Neural cell (in vitro differentiated cells): Measurements from ENCODE around the gene RERE. TPM values are rescaled to one million over a fixed set of nuclear protein-coding genes. Genes with fewer than 3 reads are reported as not detected.
"Not testable (repeated sequence)": the region's sequence is repeated elsewhere in the genome, so short reads cannot be mapped to it uniquely, and the experiment has no call there.

Experiments
- H2AFZ ChIP-seq: fragments of 200-600, 300-800 bp; sonication (generic), shearing (Covaris generic); 2 replicates; pipeline ENCODE4 v1.6.0; 2014; ENCODE audit warnings: low read depth, mild to moderate bottlenecking, antibody characterized with exemption, low read length, moderate library complexity
- H3F3A ChIP-seq: fragments of 200-600 bp; shearing (Covaris generic); 2 replicates; pipeline ENCODE4 v1.6.1; 2016; ENCODE audit warnings: mild to moderate bottlenecking, moderate library complexity, mixed read lengths, antibody characterized with exemption, low read length; ENCODE audit not compliant: insufficient read depth, poor library complexity, severe bottlenecking
- H3K27ac ChIP-seq: fragments of 200-600, 300-800 bp; sonication (generic), shearing (Covaris generic); 2 replicates; pipeline ENCODE4 v1.5.1; 2014; ENCODE audit warnings: mild to moderate bottlenecking, low read length, moderate library complexity
- H3K27me3 ChIP-seq: fragments of 300-800, 200-600 bp; sonication (generic), shearing (Covaris generic); 2 replicates; pipeline ENCODE4 v1.6.0; 2014; ENCODE audit warnings: mild to moderate bottlenecking, low read depth, low read length, moderate library complexity; ENCODE audit not compliant: insufficient read depth
- H3K36me3 ChIP-seq: fragments of 300-800, 200-600 bp; sonication (generic), shearing (Covaris generic); 2 replicates; pipeline ENCODE4 v1.5.1; 2014; ENCODE audit warnings: mild to moderate bottlenecking, antibody characterized with exemption, low read length, moderate library complexity; ENCODE audit not compliant: insufficient read depth
- H3K4me2 ChIP-seq: fragments of 300-800, 200-600 bp; sonication (generic), shearing (Covaris generic); 2 replicates; pipeline ENCODE4 v1.6.0; 2014; ENCODE audit warnings: mild to moderate bottlenecking, low read length
- H3K4me3 ChIP-seq: fragments of 300-800, 200-600 bp; sonication (generic), shearing (Covaris generic); 2 replicates; pipeline ENCODE4 v1.5.1; 2014; ENCODE audit warnings: mild to moderate bottlenecking, low read length, moderate library complexity
- H3K79me2 ChIP-seq: fragments of 200-600 bp; shearing (Covaris generic); replicated peaks from 2 replicates; pipeline ENCODE4 v1.6.0; 2014; ENCODE audit warnings: mild to moderate bottlenecking, low read length, moderate library complexity; ENCODE audit not compliant: insufficient read depth
- H3K9ac ChIP-seq: fragments of 300-800, 200-600 bp; sonication (generic), shearing (Covaris generic); 2 replicates; pipeline ENCODE4 v1.6.1; 2016; ENCODE audit warnings: mild to moderate bottlenecking, low read length, mixed read lengths
- H3K9me2 ChIP-seq: fragments of 200-600 bp; shearing (Covaris generic); 2 replicates; pipeline ENCODE4 v1.6.1; 2016; ENCODE audit warnings: mild to moderate bottlenecking, low read length, mixed read lengths; ENCODE audit not compliant: insufficient read depth
- H3K9me3 ChIP-seq: fragments of 200-600, 300-800 bp; sonication (generic), shearing (Covaris generic); 2 replicates; pipeline ENCODE4 v1.6.1; 2016; ENCODE audit warnings: mild to moderate bottlenecking, mixed run types, low read length, moderate library complexity, mixed read lengths
- H4K20me1 ChIP-seq: fragments of 200-600 bp; shearing (Covaris generic); 2 replicates; pipeline ENCODE4 v1.6.1; 2016; ENCODE audit warnings: mild to moderate bottlenecking, mixed run types; ENCODE audit not compliant: insufficient read depth
- EP300 ChIP-seq: fragments of 450-650 bp; conservative IDR thresholded peaks from 2 replicates; pipeline ENCODE4 v1.6.1; 2014; ENCODE audit warnings: antibody characterized with exemption, mild to moderate bottlenecking, moderate library complexity; ENCODE audit not compliant: poor library complexity, severe bottlenecking
- EZH2 ChIP-seq: fragments of 200-600, 300-800 bp; shearing (Covaris generic), sonication (generic); IDR thresholded peaks from 2 replicates; pipeline ENCODE4 v1.6.1; 2014; ENCODE audit warnings: antibody characterized with exemption, low read length, borderline replicate concordance, mild to moderate bottlenecking; ENCODE audit not compliant: insufficient read depth, poor library complexity, severe bottlenecking
- MXI1 ChIP-seq: fragments of 450-650 bp; conservative IDR thresholded peaks from 2 replicates; pipeline ENCODE4 v1.6.1; 2014; ENCODE audit warnings: antibody characterized with exemption, mild to moderate bottlenecking; ENCODE audit not compliant: poor library complexity, severe bottlenecking
- POLR2AphosphoS5 ChIP-seq: IDR thresholded peaks from 2 replicates; pipeline ENCODE4 v1.6.1; 2012
- RAD21 ChIP-seq: fragments of 450-650 bp; conservative IDR thresholded peaks from 2 replicates; pipeline ENCODE4 v1.6.1; 2014; ENCODE audit warnings: antibody characterized with exemption, mild to moderate bottlenecking, moderate library complexity
- SMC3 ChIP-seq: fragments of 450-650 bp; conservative IDR thresholded peaks from 2 replicates; pipeline ENCODE4 v1.6.1; 2014; ENCODE audit warnings: antibody characterized with exemption, mild to moderate bottlenecking, moderate library complexity; ENCODE audit not compliant: poor library complexity
- TAF1 ChIP-seq: IDR thresholded peaks from 2 replicates; pipeline ENCODE4 v1.6.1; 2012; ENCODE audit warnings: low read depth
- polyA plus RNA-seq: library from polyadenylated mRNA; depleted of rRNA; stranded (reverse); fragments of >200 nt; gene quantifications from 2 replicates; pipeline ENCODE4 v1.2.3, GENCODE V29; 2014
- TF ChIP-seq, protein P1 (sequence below): fragments of 450-650 bp; IDR thresholded peaks from 2 replicates; pipeline ENCODE4 v1.5.1; 2014; ENCODE audit warnings: antibody characterized with exemption, mild to moderate bottlenecking, moderate library complexity; ENCODE audit not compliant: poor library complexity, severe bottlenecking
- TF ChIP-seq, protein P2 (sequence below): IDR thresholded peaks from 2 replicates; pipeline ENCODE4 v1.6.1; 2012; ENCODE audit warnings: borderline replicate concordance

RERE gene
- polyA plus RNA-seq, 1 donor from 2014 or later, result 21.0 TPM

DNA sequence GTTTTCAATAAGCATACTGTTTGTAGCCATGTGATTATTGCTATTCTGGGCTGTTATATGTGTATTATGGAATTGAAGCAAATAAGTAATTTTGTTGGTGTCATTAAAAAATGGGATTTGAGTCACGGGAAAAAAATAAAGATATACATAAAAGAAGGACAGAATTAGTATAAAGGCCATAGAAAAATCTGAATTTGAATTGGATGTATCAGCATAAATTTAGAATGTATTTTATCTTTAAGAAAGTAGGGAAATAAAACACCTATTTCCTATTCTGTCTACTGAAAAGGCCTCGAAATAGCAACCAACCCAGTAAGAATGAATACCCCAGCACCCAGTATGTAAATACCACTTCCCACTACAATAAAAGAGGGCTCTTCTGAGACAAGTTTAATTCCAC lies 313.6 kb downstream of the RERE start:
- Histone ChIP-seq H3K9ac (no peak overlapping the region), H3K4me2 (no peak overlapping the region), H3K9me2 (no peaks in the 10 kb centered on the region), H3K79me2 (no peaks in the 10 kb centered on the region), H3K27ac (no peak overlapping the region), H4K20me1 (no peaks in the 10 kb centered on the region), H3K9me3 (no peaks in the 10 kb centered on the region), H3F3A (no peaks in the 10 kb centered on the region), H3K27me3 (no peaks in the 10 kb centered on the region), H3K36me3 (no peaks in the 10 kb centered on the region), H2AFZ (no peak overlapping the region), H3K4me3 (no peak overlapping the region)
- TF ChIP-seq SMC3 (no peak), RAD21 (no peak), POLR2AphosphoS5 (no peak), MXI1 (no peak), TAF1 (no peak), EZH2 (no peak), EP300 (no peak)
- TF ChIP-seq, protein P1, sequence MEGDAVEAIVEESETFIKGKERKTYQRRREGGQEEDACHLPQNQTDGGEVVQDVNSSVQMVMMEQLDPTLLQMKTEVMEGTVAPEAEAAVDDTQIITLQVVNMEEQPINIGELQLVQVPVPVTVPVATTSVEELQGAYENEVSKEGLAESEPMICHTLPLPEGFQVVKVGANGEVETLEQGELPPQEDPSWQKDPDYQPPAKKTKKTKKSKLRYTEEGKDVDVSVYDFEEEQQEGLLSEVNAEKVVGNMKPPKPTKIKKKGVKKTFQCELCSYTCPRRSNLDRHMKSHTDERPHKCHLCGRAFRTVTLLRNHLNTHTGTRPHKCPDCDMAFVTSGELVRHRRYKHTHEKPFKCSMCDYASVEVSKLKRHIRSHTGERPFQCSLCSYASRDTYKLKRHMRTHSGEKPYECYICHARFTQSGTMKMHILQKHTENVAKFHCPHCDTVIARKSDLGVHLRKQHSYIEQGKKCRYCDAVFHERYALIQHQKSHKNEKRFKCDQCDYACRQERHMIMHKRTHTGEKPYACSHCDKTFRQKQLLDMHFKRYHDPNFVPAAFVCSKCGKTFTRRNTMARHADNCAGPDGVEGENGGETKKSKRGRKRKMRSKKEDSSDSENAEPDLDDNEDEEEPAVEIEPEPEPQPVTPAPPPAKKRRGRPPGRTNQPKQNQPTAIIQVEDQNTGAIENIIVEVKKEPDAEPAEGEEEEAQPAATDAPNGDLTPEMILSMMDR, result no peak
- TF ChIP-seq, protein P2, sequence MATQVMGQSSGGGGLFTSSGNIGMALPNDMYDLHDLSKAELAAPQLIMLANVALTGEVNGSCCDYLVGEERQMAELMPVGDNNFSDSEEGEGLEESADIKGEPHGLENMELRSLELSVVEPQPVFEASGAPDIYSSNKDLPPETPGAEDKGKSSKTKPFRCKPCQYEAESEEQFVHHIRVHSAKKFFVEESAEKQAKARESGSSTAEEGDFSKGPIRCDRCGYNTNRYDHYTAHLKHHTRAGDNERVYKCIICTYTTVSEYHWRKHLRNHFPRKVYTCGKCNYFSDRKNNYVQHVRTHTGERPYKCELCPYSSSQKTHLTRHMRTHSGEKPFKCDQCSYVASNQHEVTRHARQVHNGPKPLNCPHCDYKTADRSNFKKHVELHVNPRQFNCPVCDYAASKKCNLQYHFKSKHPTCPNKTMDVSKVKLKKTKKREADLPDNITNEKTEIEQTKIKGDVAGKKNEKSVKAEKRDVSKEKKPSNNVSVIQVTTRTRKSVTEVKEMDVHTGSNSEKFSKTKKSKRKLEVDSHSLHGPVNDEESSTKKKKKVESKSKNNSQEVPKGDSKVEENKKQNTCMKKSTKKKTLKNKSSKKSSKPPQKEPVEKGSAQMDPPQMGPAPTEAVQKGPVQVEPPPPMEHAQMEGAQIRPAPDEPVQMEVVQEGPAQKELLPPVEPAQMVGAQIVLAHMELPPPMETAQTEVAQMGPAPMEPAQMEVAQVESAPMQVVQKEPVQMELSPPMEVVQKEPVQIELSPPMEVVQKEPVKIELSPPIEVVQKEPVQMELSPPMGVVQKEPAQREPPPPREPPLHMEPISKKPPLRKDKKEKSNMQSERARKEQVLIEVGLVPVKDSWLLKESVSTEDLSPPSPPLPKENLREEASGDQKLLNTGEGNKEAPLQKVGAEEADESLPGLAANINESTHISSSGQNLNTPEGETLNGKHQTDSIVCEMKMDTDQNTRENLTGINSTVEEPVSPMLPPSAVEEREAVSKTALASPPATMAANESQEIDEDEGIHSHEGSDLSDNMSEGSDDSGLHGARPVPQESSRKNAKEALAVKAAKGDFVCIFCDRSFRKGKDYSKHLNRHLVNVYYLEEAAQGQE, result no peak

DNA sequence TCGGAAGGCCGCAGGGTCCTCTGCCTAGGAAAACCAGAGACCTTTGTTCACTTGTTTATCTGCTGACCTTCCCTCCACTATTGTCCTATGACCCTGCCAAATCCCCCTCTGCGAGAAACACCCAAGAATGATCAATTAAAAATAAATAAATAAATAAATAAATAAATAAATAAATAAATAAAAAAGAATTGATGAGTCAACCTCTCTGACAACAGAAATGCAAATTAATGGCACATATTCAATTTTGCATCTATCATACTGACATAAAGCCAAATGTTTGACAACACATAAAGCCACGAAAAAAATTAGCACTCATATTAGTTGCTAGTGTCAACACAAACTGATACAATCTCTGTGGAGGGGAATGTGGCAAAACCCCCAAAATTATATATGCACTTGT lies 314.5 kb downstream of the RERE start:
- H3K36me3 ChIP-seq, result not testable (repeated sequence)

DNA sequence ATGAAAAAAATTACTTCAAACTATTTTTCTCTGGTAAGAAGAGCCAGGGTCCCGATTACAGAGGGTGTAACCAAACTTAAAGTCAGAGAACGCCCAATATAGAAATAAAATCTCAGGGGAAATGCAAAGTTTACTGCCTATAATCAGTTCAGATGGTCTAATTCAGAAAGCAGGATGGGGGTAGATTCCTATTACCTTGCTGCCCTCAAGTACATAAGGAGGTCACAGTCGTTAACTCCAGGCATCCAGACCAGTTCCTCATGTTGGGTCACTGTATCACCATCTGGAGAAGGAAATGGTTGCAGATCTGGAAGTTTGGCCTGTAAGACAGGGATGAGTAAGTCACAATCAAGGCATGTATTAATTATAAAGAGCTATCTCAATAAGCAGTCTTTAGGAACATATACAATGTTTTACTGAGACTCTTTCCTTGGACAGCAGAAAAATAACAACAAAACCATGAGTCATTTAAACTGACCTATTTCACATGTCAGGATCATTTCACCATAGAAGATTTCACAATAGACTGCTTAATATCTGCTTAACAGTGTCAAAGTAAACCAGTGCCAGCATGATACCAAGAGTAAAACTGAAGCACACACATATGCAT lies 320.1 kb downstream of the RERE start:
- no peaks in the 10 kb centered on the region for H3K9me3 ChIP-seq
- no peak overlapping the region for H2AFZ ChIP-seq
- no peaks in the 10 kb centered on the region for H4K20me1 ChIP-seq
- no peak overlapping the region for H3K27ac ChIP-seq
- no peaks in the 10 kb centered on the region for H3F3A ChIP-seq
- peaks cover 7% of the 10 kb centered on the region for H3K79me2 ChIP-seq
- no peaks in the 10 kb centered on the region for H3K9me2 ChIP-seq
- H3K36me3 ChIP-seq, result no peaks in the 10 kb centered on the region
- no peak overlapping the region for H3K4me2 ChIP-seq
- TF ChIP-seq EZH2 (no peak), MXI1 (no peak), EP300 (no peak), RAD21 (no peak), SMC3 (no peak), TAF1 (no peak), POLR2AphosphoS5 (no peak)
- TF ChIP-seq, protein P1, result no peak
- TF ChIP-seq, protein P2, result no peak
- no peak overlapping the region for H3K4me3 ChIP-seq
- no peak overlapping the region for H3K9ac ChIP-seq
- H3K27me3 ChIP-seq, result no peaks in the 10 kb centered on the region

More for the DNA sequence above, 314.5 kb downstream of the RERE start:
- H3K27me3 ChIP-seq, H3K9me2 ChIP-seq, H3K79me2 ChIP-seq, H3K4me3 ChIP-seq, H3K27ac ChIP-seq, H3K9me3 ChIP-seq, H3K4me2 ChIP-seq, H4K20me1 ChIP-seq, H3F3A ChIP-seq, H2AFZ ChIP-seq, H3K9ac ChIP-seq: not testable (repeated sequence)
